LNCaP clone FGC (cell line): ENCODE results near the gene SPATA6L.
"Not testable (repeated sequence)": the region's sequence is repeated elsewhere in the genome, so short reads cannot be mapped to it uniquely, and the experiment has no call there.

Experiments
- DNase-seq: peaks from one replicate; pipeline ENCODE4 v3.0.0-alpha.2; 2011; ENCODE audit warnings: low read depth
- H3K4me3 ChIP-seq: 2 replicates; pipeline ENCODE4 v1.5.1; 2011; ENCODE audit warnings: mild to moderate bottlenecking, low read depth, low read length, control low read depth
- TF ChIP-seq, protein P1 (sequence below): IDR thresholded peaks from 2 replicates; pipeline ENCODE4 v1.5.1; 2012; ENCODE audit warnings: mild to moderate bottlenecking; ENCODE audit not compliant: control insufficient read depth, insufficient read depth; ENCODE audit errors: extremely low read depth

Gene SPATA6L

DNA sequence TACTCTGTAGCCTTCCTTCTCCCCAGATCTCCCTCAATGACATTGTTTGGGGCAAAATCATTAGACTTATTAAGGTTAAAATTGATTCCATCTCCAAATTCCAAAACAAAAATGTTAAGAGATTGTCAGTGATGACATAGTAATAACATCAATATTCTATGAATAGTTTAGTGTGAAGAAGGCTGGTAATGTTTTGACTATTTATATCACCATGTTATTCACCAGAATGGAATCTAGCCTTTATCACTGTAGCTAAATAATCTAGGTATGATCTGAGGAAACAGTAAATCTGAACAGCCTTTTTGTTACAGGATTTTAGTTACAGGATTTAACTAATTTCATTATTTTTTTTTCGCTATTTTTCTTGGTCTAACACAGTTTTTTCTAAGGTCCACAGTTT lies 5.1 kb downstream of the SPATA6L start:
- TF ChIP-seq, protein P1, sequence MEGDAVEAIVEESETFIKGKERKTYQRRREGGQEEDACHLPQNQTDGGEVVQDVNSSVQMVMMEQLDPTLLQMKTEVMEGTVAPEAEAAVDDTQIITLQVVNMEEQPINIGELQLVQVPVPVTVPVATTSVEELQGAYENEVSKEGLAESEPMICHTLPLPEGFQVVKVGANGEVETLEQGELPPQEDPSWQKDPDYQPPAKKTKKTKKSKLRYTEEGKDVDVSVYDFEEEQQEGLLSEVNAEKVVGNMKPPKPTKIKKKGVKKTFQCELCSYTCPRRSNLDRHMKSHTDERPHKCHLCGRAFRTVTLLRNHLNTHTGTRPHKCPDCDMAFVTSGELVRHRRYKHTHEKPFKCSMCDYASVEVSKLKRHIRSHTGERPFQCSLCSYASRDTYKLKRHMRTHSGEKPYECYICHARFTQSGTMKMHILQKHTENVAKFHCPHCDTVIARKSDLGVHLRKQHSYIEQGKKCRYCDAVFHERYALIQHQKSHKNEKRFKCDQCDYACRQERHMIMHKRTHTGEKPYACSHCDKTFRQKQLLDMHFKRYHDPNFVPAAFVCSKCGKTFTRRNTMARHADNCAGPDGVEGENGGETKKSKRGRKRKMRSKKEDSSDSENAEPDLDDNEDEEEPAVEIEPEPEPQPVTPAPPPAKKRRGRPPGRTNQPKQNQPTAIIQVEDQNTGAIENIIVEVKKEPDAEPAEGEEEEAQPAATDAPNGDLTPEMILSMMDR, result no peak
- DNase-seq, result no peak
- no peak overlapping the region for H3K4me3 ChIP-seq

GRCh38 chr9:4660665-4661064 lies 5.6 kb downstream of the SPATA6L start:
- DNase-seq, result not testable (repeated sequence)

DNA sequence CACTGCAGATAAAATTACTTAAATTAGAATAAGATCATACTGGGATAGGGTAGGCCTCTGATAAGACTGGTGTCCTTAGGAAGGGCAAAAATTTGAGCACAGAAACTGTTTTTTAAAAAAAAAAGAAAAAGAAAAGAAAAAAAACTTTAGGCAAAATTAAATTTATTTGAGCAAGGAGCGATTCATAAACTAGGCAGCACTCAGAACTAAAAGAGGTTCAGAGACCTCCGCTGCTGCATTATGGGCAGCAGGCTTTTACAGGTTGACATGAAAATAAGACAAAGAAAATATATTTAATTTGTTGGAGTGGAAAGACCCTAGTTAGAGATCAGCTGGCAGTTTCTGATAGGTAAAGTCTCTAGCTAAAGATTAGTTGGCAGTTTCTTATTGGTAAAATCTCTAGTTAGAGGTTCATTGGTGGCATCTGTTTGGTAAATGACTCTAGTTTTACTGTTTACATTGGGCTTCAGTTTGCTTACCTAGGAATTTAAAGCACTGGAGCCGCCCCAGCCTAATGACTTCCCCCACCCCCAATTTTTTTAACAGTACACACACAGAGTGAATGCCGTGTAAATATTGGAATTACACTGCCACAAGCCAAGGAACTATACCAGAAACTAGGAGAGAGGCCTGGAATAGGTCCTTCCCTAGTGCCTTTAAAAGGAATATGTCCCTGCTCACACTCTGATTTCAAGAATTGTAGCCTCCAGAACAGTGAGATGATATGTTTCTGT lies 8.7 kb downstream of the SPATA6L start:
- peak; percentile 89 for DNase-seq
- no peak overlapping the region for H3K4me3 ChIP-seq
- TF ChIP-seq, protein P1, result no peak

More at GRCh38 chr9:4660665-4661064, 5.6 kb downstream of the SPATA6L start:
- H3K4me3 ChIP-seq, result not testable (repeated sequence)

GRCh38 chr9:4656621-4657020 lies 9.7 kb downstream of the SPATA6L start:
- TF ChIP-seq, protein P1, result no peak
- no peak overlapping the region for H3K4me3 ChIP-seq
- no peak for DNase-seq

DNA sequence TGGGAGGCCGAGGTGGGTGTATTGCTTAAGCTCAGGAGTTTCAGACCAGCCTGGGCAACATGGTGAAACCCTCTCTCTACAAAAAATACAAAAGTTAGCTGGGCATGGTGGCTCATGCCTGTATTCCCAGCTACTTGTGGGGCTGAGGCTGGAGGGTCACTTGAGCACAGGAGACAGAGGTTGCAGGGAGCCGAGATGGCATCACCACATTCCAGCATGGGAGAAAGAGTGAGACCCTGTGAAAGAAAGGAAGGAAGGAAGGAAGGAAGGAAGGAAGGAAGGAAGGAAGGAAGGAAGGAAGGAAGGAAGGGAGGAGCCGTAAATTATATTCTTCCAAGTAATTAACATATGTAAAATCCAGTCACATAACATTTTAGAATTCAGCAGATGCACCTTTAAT lies 10.1 kb downstream of the SPATA6L start:
- DNase-seq, H3K4me3 ChIP-seq: not testable (repeated sequence)

GRCh38 chr9:4654538-4654937 lies 11.7 kb downstream of the SPATA6L start:
- H3K4me3 ChIP-seq, result no peak overlapping the region
- DNase-seq, result no peak
- TF ChIP-seq, protein P1, result no peak

- DNase-seq, result no peak
- H3K4me3 ChIP-seq, result no peak overlapping the region
- TF ChIP-seq, protein P1, result no peak
These were observed 12.2 kb downstream of the SPATA6L start for GRCh38 chr9:4654084-4654483.

DNA sequence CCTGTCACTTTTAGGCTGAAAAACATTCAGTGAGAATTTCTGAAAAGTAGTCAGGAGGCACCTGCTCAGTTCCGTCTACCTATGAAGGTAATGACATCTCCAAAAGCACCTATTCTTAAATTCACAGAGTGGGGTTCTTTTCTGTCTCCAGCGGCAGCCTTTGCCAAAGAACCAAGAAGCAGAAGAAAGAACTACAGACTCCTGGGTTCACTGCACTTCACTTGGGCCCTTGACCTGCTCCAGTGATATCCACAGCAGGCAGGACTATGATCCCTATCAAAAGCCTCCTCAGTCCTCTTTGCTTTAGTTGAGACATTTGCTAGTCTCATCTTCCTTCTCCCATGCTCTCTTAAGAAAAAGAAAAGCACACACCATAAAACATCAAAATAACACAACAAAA lies 23.9 kb downstream of the SPATA6L start:
- H3K4me3 ChIP-seq, result no peak overlapping the region
- TF ChIP-seq, protein P1, result no peak
- DNase-seq, result no peak
